ENCODE results near the gene DMGDH.

DMGDH gene

DNA sequence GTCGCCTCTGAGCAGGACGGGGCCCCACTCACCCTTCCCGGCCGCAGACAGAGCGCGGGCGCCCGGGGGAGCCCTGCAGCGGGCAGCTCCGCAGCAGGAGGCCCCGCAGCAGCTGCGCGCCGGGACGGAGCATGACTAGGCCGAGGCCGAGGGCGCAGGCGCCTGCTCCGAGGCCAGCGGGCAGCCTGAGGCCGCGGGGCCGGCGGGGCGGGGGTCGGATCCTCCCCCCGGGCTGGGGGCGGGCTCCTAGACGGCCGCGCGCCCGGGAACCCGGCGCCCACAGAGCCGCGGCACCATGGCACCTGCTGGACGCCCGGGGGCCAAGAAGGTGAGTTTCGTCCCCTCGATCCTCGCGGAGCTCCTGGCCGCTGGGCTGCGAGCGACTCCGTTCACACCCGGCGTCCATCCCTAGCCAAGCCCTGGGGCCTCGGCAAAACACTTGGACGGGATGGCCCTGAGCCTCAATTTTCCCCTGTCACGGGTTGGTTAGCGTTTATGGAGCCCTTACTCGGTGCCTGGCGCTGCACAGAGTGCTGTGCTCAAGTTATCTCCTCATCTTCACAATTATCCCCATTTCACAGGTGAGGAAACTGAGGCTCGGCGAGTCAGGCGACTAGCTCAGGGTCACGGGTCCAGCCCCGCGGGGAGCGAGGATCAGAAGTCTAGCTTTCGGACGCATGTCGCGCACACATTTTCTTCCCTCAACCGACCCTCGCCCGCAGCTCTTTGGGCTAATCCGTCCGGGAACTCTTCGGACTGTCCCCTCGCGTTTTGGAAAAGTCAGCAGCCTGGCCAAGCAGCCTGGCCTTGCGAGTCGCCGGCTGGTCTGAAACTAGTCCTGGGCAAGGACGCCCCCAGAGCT lies at the start of gene DMGDH, which contains the start of gene BHMT2:
TSS of gene DMGDH (minus strand) at position 187 of the 862 bp plus-strand sequence. CDS start at position 133, 54 bp downstream.
TSS of gene BHMT2 (plus strand) at position 280 of the 862 bp plus-strand sequence. CDS start at position 296, 16 bp downstream.
- DNase-seq, result peak in 4 of 14 donors; percentile 2 to 16 (median 4)

DNA sequence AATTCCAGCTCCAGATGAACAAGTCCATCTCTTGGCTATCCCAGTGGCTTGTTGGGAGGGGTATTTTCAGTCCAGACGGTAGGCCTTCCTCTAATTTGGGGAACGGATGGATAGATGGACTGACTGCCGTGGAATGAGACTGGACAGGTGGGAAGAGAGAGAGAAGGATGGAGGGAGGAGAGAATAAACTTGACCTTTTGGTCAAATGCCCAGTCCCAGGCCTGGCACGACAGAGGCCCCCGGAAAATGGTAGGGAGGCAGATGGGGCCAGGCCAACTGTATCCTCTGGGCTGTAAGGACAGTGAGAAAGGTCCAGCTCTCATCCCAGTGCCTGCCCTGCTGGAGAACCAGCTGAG lies 43.2 kb upstream of the DMGDH start:
- no peak for DNase-seq

DNA sequence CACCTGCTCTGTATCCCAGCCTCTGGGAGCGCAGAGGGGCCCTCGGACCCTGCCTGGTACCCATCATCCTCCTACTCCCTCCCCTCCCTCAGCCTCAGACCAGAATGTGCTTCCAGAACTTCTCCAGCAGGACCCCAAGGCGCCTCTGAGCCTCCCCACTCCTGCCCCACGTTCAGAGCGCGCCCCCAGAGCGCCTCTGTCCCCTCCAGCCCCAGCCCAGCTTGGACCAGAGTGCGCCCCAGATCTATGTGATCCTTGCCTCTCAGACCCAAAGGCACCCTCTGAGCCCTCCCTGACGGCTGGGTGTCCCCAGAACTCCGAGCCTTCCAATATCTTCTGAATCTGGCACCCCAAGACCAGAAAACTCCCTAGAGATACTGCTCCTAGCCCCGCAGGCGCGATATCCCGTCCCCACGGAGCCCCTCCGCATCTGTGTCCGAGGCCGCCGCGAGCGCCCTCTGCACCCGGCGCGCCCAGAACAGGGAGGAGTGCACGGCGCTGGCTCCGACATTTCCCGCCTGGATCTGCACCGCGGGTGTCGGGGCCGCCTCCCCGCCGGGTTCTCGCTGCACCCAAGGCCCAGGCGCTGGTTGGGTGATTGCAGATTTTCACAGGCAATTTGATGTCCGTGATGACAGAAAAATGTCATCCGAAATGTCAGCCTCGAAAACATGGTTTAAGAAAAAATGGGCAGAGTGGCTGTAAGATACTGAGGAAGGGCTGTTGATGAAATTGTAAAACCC lies 42.7 kb upstream of the DMGDH start:
- DNase-seq, result no peak

DNA sequence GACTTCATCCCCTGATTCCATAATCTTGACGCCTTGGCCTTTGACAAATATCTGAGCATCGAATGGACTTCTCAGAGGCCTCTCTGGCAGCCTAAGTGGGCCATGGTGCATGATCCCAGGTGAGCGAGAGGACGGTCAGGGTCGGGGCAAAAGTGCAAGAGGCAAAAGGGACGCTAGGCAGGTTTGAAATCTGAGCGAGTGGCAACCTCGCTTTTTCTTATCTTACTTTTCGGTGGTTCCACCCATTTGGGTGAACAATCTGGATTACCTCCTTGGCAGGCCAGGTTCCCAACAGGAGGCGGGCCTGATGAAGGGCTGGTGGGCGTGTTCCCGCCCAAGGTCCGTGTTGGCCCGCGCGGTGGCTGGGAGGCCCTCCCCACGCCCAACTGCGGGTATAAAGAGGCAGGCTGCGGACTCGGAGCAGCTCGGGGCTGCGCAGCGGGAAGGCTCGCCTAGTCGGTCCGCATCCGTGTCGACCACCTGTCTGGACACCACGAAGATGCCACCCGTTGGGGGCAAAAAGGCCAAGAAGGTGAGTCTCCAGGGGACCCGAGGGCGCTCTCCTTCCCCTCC lies 42.0 kb upstream of the DMGDH start, which contains the start of gene BHMT:
TSS of gene BHMT (plus strand) at position 423 of the 573 bp plus-strand sequence. CDS start at position 500, 77 bp downstream.
- DNase-seq, result no peak

DNA sequence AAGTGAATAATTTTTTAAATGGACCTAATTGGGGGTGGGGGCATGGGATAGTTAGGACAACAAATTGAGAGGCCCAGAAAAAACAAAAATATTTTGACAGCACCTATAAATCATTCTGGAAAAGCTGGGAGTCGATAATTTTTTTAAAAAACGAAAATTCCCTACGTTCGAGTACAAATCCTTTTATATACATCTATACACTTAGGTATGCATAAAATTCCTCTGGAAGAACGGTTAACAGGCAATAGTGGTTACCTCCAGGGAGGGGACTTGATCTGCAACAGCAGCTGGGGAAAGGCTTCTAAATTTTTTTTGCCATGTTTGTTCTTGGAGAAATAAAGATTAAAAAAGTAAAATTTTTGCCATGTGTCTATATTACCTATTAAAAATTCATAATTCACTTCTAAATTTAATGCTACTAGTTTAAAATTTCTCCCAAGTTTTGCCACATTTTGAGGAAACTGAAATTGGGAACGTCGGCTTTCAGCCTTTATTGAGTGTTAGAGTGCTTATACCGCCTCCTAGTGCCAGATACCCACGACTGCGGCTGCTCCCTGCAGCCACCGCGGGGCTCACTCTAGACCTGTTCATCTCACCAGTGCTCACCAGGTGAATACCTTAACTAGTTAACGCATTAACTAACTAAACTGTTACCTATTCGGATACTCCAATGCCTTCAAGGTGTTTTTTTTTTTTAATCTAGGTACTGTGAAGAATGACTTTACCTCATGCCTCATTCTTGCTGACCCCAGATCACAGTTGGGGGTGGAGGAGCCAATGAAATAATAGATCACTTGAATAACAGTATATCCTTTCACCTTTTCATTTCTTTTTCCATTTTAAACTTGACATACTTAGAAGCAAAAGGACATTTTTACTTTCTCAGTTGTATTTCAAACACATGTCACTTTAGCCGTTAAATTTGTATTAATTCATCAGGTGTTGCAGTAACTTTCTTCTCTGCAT lies 40.3 kb upstream of the DMGDH start:
- DNase-seq, result no peak

DNA sequence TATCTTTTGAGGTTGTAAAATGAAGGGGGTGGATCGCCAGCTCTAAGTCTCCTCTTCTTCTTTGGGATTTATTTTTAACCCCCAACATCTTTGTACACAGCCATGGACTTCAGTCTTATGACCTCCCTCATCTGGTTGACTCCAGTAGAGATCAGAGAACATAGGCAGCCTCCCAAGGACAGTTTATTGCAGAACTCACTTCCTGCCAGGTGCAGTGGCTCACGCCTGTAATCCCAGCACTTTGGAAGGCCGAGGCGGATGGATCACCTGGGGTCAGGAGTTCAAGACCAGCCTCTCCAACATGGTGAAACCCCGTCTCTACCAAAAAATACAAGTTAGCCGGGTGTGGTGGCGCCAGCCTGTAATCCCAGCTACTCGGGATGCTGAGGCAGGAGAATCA lies 39.3 kb upstream of the DMGDH start:
- no peak for DNase-seq

DNA sequence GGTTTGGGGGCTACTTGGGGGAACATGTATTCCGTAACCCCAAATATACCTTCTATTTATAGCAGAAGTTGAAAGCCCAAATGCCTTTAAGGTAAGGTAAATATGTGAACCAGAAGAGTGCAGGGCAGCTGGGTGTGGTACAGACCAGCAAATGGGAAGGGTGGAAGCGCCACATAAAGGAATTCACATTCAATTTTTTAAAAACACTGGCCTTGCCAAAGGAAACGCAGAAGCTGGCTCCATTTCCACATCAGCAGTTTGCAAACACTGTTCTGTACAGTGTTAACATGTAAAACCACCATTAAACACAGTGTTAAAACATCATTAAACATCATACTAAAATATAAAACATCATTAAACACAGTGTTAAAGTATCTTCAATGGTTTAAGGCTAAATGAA lies 38.6 kb upstream of the DMGDH start:
- DNase-seq, result no peak

DNA sequence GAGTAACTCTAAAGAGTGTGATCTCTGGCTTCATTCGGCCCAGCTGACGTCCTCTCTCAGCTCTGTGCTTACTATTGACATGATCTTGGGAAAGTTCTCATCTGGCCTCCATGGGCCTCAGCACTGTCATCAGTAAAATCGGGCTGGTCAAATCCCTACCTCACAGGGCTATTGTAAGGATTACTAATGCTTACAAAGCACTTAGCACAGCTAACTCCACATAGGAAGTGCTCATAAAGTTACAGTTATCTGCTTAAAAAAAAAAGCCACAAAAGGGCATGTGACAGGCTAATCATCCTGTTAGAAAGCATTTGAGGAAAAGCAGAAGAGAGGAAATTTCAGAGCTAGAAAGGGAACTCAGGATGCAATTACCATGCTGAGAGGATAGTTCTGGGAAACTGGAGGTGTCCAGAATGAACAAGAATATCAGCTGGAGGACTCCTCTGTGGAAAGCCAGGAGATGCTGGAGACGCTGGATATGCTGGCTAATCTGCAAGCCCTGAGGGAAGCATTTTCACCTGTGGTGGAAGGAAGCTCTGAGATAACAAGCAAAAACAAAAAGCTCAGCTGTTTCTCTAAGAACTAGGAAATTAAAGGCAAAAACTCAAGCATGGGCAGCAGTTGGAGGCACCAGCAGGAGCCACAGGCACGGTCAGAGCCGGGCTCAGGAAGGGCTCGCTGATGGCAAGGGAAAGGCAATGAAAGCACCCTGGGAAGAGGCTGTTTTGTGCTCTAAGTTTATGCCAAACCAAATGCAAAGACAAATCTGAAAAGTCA lies 37.7 kb upstream of the DMGDH start:
- no peak for DNase-seq

DNA sequence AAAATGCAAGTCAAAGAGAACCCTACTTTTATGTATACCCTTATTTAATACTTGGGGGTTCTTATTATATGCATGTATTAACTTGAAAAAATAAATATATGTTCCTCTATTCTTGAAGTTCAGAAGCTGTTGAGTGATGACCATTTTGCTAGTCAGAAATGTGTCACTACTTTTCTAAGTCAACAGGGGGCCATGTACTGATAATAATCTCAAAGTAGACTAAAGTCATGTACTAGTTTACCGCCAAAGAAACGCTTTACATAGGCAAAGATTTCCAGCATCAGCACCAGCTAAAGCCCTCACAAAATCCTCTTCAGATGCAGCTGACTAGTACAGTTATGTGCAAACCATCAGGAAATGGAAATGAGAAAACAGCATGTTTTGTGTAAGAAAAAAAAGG lies 36.4 kb upstream of the DMGDH start:
- DNase-seq, result no peak

DNA sequence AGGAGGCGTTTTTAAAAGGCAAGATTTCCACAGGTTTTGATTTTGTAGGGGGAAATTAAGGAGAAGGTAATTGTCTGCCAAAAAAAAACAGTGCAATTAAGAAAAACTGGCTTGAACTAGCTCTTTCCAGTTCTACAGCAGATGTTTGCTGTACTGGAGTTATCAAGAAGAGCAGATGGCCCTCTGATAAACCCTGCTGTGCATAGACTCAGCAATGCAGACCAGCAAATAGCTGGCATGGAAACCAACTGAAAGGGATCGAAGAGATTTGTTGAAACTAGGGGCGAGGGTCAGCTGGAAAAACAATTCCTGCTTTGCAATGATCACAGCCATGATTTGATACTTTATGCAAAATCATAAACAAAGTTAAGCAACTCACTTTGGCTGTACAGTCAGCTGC lies 24.3 kb upstream of the DMGDH start:
- DNase-seq, result no peak

DNA sequence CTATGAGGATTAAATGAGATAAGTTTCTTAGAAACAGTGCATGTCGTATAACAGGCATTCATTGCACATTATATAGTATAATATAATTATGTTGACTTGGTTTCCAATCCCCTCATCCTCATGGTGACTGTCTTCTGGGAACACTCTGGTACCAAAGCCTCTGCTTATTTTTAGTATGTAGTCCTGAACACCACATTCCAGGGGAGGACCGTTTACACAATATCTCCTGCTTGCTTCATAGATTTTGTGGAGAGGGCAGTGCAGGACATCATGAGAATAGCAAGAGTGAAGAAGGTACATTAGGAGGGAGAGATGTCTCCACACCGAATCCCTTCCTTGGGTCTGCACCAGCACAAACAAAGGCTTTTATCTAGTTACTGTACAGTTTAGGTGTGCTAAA lies 21.6 kb upstream of the DMGDH start:
- DNase-seq, result no peak

DNA sequence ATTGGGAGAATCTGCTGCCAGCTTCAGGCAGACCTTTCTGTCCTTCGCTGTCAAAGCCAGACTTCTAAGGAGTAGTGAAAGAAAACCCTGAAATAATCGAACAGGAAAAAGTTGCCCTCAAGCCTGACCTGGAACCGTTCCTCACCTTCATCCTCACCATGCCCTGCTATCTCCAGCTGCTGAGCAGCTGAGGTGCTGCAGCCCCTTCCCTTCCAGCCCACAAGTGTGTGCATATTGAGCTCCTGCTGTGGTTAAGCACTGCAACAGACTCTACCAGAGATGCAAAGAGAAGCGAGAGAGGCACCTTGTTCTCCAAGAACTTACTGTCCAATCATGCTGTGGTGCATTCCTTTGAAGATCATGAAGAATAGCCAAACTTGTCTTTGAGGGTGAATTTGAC lies 19.0 kb upstream of the DMGDH start:
- DNase-seq, result no peak

DNA sequence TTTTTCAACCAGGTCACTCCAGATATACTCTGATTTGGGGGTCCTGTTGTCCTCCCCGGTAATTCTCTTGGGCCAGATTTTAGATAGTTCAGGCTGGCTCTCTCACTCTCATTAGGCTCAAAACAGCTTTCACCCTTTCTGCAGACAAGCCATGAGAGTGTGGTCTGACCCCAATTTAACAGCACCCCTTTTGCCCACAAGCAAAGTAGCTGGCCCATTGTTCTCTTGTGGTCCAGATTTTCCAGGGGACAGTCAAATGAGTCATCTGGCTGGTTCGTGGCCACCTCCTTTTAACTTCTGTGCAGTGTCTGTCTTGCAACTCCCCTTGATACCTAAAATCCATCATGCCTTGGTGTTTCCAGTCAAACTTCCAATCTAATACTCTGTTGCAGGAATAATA lies 16.6 kb upstream of the DMGDH start:
- no peak for DNase-seq

DNA sequence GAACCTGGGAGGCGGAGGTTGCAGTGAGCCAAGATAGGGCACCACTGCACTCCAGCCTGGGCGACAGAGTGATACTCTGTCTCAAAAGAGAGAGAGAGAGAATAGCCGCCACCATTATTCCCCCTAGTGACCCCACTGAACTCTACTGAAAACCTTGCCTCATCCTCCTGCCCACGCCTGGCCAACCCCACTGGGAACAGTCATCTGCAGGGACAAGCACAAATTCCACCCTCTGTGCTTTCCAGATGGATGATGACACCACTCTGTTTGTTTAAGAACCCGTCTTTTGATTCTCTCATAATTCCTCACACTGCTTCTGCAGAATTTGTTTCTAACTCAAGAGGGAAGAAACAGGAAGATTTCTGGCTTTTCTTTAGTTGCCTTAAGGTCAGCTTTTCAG lies 12.3 kb upstream of the DMGDH start:
- DNase-seq, result no peak

DNA sequence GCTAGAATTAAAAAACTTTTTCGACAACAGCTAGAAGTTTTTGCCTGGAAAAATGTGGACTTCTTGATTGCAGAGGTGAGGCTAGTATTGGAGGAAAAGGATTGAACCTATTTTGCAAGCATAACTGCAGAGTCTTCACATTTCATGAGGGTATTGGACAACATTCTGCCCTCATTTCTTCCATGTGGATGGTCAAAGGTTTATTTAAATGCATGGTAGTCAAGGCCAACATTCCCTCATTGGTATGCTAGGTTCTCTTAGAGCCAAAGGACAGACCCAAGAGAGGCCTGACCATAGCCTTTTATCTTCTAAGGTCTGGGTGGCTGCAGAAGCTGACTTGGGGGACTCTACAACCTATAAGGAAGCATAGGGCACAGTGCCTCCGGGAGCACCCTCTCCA lies 11.3 kb upstream of the DMGDH start:
- DNase-seq, result no peak

DNA sequence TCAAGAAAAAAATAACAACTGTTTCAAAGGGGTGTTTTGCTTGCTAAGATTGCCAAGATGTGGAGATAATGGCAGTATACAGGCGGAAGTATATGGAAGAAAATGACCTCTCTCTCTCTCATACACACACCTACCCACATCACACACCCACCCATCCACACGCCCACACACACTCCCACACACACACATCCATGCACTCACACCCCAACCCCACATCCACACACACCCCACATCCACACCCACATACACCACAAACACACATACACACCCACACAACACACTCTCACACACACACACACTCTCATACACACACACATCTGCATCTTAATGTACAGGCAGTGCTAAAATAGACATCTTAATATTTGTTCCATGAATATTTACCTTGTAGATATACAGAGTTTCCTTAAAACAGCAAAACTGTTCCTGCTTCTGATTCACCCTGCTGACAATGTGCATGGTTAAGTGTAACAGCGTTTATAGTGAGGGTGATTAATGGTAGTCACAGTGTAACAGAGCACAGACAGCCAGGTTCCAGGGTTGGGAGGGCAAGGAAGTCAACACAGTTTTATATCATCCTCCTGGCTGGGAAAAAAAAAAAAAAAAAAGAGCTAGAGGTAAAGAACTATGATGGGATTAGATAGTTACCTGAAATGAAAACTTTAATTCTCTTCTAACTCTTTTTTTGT lies 8.3 kb upstream of the DMGDH start:
- DNase-seq, result no peak

DNA sequence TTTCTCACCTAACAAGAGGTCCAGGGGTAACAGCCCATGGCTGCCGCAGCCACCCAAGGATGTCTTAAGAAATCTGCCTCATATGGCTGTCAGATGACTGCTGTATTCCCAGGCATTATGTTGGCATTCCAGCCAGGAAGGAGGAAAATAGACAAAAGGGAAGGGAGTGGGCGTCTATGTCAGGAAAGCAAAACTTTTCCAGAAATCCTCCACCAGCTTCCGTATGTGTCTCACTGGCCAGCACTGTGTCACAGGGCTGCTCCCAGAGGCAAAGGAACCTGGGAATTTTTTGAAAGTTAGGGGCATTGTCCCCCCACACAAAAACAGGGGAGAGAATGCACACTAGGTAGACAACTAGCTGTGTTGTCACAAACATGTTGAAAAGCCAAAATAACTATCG lies 7.3 kb upstream of the DMGDH start:
- DNase-seq, result no peak

DNA sequence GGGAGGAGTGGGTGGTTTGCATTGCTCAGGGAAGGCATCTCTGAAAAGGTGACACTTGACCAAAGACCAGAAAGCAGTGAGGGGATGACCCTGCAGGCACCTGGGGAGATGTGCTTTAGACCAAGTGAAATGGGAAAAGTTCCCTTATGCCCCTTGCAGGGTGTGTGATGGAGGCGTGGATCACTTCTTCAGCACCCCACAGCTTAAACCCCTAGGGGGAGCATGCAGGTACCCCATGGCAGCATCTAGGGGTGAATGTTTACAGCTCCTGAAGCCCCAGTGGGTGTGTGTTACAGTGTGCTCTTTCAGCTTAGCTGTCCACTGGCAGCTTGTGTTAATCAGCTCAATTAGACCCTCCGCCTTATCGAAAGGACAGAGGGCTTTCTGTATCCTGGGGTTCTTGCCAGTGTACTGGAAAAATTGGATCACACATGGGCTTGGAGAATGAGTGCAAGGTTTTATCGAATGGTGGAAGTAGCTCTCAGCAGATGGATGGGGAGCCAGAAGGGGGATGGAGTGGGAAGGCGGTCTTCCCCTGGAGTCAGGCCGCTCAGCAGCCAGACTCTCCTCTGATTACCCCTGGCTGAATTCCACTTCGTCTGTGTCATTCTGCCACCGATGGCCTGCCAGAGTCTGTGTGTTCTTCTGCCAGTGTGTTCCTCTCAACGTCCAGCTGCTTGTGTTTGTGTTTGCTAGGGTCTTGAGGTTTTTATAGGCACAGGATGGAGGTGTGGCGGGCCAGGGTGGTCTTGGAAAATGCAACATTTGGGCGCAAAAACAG lies 6.4 kb upstream of the DMGDH start:
- no peak for DNase-seq

DNA sequence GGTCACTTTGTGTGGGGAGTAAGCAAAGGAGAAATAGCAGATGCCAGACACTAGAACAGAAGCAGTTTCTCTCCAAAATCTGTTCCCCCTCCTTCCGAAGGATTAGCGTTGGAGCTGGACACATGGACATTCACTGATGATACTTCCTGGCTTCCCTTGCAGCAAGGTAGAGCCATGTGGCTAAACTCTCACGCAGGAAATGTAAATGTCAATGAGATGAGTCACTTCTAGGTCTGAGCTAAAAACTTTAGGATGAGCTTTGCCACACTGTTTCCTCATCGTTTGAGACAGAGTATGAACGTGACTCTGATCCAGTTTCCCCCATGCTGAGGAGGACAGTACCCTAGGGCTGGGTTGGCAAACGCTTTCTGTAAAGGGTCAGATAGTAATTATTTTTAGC lies 5.2 kb upstream of the DMGDH start:
- no peak for DNase-seq

DNA sequence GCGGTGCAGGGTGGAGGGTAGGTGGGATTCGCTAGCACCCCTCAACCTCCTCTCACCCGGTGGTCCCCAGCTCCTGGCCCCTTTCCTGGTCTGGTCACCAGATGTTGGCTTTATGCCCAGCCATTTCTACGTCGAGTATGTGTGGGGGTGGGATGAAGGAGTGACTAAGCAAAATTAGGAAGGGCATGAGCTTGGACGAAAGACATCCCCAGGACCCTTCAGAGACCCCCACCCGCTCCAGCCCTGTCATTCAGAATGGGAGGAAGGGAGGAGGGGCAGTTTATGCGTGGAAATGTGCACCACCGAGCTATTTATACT lies 835 bp upstream of the DMGDH start:
- no peak for DNase-seq
